SU-DHL-6 (cell line): Measurements from ENCODE around the gene CATSPERD.

Experiments
- H2AFZ ChIP-seq: fragments of 200-600 bp; sonication (generic); 2 replicates; pipeline ENCODE4 v1.6.1; 2014; ENCODE audit warnings: low read depth, mild to moderate bottlenecking, moderate library complexity, mixed read lengths, antibody characterized with exemption, low read length; ENCODE audit not compliant: severe bottlenecking
- H3F3A ChIP-seq: fragments of 200-600 bp; shearing (Covaris generic); 2 replicates; pipeline ENCODE4 v1.6.0; 2016; ENCODE audit warnings: antibody characterized with exemption, mild to moderate bottlenecking; ENCODE audit not compliant: insufficient read depth
- H3K27ac ChIP-seq: fragments of 200-600 bp; sonication (generic); 2 replicates; pipeline ENCODE4 v1.5.1; 2016; ENCODE audit warnings: low read depth, mild to moderate bottlenecking, low read length, moderate library complexity, mixed read lengths
- H3K27me3 ChIP-seq: fragments of 200-600 bp; sonication (generic), shearing (Covaris generic); 2 replicates; pipeline ENCODE4 v1.6.0; 2014; ENCODE audit warnings: mild to moderate bottlenecking, low read length
- H3K36me3 ChIP-seq: fragments of 200-600 bp; sonication (generic); 2 replicates; pipeline ENCODE4 v1.6.1; 2014; ENCODE audit warnings: mild to moderate bottlenecking, low read length, mixed read lengths
- H3K4me2 ChIP-seq: fragments of 300-600, 200-600 bp; shearing (Covaris generic), sonication (generic); 2 replicates; pipeline ENCODE4 v1.6.0; 2014; ENCODE audit warnings: low read length, low read depth, mild to moderate bottlenecking; ENCODE audit not compliant: poor library complexity, severe bottlenecking
- H3K4me3 ChIP-seq: fragments of 200-600 bp; sonication (generic); 2 replicates; pipeline ENCODE4 v1.5.1; 2014; ENCODE audit warnings: antibody characterized with exemption, low read length, mild to moderate bottlenecking, mixed read lengths; ENCODE audit not compliant: insufficient read depth, poor library complexity, severe bottlenecking
- H3K79me2 ChIP-seq: fragments of 200-600 bp; sonication (generic); 2 replicates; pipeline ENCODE4 v1.6.1; 2014; ENCODE audit warnings: mild to moderate bottlenecking, low read length, moderate library complexity; ENCODE audit not compliant: insufficient read depth
- H3K9ac ChIP-seq: fragments of 200-600 bp; sonication (generic); 2 replicates; pipeline ENCODE4 v1.7.0; 2014; ENCODE audit warnings: mild to moderate bottlenecking, low read length
- H3K9me2 ChIP-seq: fragments of 200-600 bp; sonication (generic); replicated peaks from 2 replicates; pipeline ENCODE4 v1.6.1; 2014; ENCODE audit warnings: low read length; ENCODE audit not compliant: insufficient read depth
- H3K9me3 ChIP-seq: fragments of 200-600 bp; sonication (generic); 2 replicates; pipeline ENCODE4 v1.6.1; 2014; ENCODE audit warnings: low read length, mixed read lengths; ENCODE audit not compliant: insufficient read depth
- H4K20me1 ChIP-seq: fragments of 200-600 bp; sonication (generic); 2 replicates; pipeline ENCODE4 v1.6.1; 2014; ENCODE audit warnings: low read depth, mild to moderate bottlenecking, antibody characterized with exemption, low read length, moderate library complexity, mixed read lengths
- CTCF ChIP-seq: fragments of 200-600 bp; sonication (generic); IDR thresholded peaks from one replicate; pipeline ENCODE4 v1.5.1; 2017; ENCODE audit warnings: antibody characterized with exemption, mild to moderate bottlenecking, low read length, moderate library complexity; ENCODE audit not compliant: insufficient read depth, poor library complexity, severe bottlenecking
- EZH2phosphoT487 ChIP-seq: fragments of 200-600 bp; sonication (generic), shearing (Covaris generic); conservative IDR thresholded peaks from 2 replicates; pipeline ENCODE4 v1.6.1; 2018; ENCODE audit warnings: mild to moderate bottlenecking, antibody characterized with exemption, low read length, moderate library complexity, mixed read lengths

The CATSPERD gene

GRCh38 chr19:5680437-5681368, 39.7 kb upstream of the CATSPERD start, which contains the start of the genes HSD11B1L and MICOS13:
TSS of gene HSD11B1L (plus strand) at chr19:5681027. CDS start at chr19:5684833, 3,806 bp downstream.
TSS of gene MICOS13 (minus strand) at chr19:5680516. CDS start at chr19:5680486, 30 bp downstream.
- Histone ChIP-seq H2AFZ (peak within 1 kb of the TSS; percentile 67), H3F3A (peaks cover under 1% of the 10 kb centered on the region; the same call in 1 of the 2 replicates)

GRCh38 chr19:5681391-5682106, 38.9 kb upstream of the CATSPERD start:
- Histone ChIP-seq H3K4me3 (peak overlapping the region; percentile 100), H3F3A (peaks cover 5% of the 10 kb centered on the region; the same call in 1 of the 2 replicates), H3K9me2 (no peaks in the 10 kb centered on the region), H3K79me2 (peaks cover 7% of the 10 kb centered on the region), H3K9ac (no peak overlapping the region), H2AFZ (no peak overlapping the region), H3K27ac (no peak overlapping the region), H4K20me1 (no peaks in the 10 kb centered on the region), H3K27me3 (no peaks in the 10 kb centered on the region), H3K4me2 (peak overlapping the region; percentile 47), H3K9me3 (no peaks in the 10 kb centered on the region), H3K36me3 (no peaks in the 10 kb centered on the region)
- no peak for TF ChIP-seq EZH2phosphoT487

More at GRCh38 chr19:5680437-5681368, 39.7 kb upstream of the CATSPERD start, which contains the start of the genes HSD11B1L and MICOS13:
- no peak for TF ChIP-seq CTCF
- no peak for TF ChIP-seq EZH2phosphoT487
- H3K9me3 ChIP-seq = no peaks in the 10 kb centered on the region
- H3K4me3 ChIP-seq = peak within 1 kb of the TSS; percentile 100
- H3K27me3 ChIP-seq = no peaks in the 10 kb centered on the region
- H4K20me1 ChIP-seq = no peaks in the 10 kb centered on the region
- H3K4me2 ChIP-seq = peak within 1 kb of the TSS; percentile 72
- peak within 1 kb of the TSS; percentile 51 for H3K27ac ChIP-seq
- H3K9me2 ChIP-seq = no peaks in the 10 kb centered on the region
- H3K36me3 ChIP-seq = no peaks in the 10 kb centered on the region
- H3K79me2 ChIP-seq = peaks cover 7% of the 10 kb centered on the region
- H3K9ac ChIP-seq = peak within 1 kb of the TSS; percentile 96

GRCh38 chr19:5682107-5682482, 38.3 kb upstream of the CATSPERD start:
- no peak overlapping the region for H3K4me3 ChIP-seq

More at GRCh38 chr19:5682107-5682482, 38.3 kb upstream of the CATSPERD start:
- TF ChIP-seq CTCF = no peak
- TF ChIP-seq EZH2phosphoT487 = no peak
- no peak overlapping the region for H3K9ac ChIP-seq
- H3K9me3 ChIP-seq = no peaks in the 10 kb centered on the region
- no peak overlapping the region for H3K4me2 ChIP-seq
- H3K27ac ChIP-seq = no peak overlapping the region
- H3K36me3 ChIP-seq = no peaks in the 10 kb centered on the region
- no peaks in the 10 kb centered on the region for H4K20me1 ChIP-seq
- H2AFZ ChIP-seq = no peak overlapping the region
- no peaks in the 10 kb centered on the region for H3K27me3 ChIP-seq
- H3K79me2 ChIP-seq = peaks cover 7% of the 10 kb centered on the region
- H3K9me2 ChIP-seq = no peaks in the 10 kb centered on the region
- peaks cover 5% of the 10 kb centered on the region; the same call in 1 of the 2 replicates for H3F3A ChIP-seq
